NK-92 (cell line): ENCODE data around the gene TTC7B.
"Not testable (repeated sequence)": the region's sequence is repeated elsewhere in the genome, so short reads cannot be mapped to it uniquely, and the experiment has no call there.

Experiments used
- DNase-seq: peaks from one replicate; lab custom pipeline; 2025; ENCODE audit not compliant: unreplicated experiment; lab: John Stamatoyannopoulos, UW

Gene TTC7B, protein sequence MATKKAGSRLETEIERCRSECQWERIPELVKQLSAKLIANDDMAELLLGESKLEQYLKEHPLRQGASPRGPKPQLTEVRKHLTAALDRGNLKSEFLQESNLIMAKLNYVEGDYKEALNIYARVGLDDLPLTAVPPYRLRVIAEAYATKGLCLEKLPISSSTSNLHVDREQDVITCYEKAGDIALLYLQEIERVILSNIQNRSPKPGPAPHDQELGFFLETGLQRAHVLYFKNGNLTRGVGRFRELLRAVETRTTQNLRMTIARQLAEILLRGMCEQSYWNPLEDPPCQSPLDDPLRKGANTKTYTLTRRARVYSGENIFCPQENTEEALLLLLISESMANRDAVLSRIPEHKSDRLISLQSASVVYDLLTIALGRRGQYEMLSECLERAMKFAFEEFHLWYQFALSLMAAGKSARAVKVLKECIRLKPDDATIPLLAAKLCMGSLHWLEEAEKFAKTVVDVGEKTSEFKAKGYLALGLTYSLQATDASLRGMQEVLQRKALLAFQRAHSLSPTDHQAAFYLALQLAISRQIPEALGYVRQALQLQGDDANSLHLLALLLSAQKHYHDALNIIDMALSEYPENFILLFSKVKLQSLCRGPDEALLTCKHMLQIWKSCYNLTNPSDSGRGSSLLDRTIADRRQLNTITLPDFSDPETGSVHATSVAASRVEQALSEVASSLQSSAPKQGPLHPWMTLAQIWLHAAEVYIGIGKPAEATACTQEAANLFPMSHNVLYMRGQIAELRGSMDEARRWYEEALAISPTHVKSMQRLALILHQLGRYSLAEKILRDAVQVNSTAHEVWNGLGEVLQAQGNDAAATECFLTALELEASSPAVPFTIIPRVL

DNA sequence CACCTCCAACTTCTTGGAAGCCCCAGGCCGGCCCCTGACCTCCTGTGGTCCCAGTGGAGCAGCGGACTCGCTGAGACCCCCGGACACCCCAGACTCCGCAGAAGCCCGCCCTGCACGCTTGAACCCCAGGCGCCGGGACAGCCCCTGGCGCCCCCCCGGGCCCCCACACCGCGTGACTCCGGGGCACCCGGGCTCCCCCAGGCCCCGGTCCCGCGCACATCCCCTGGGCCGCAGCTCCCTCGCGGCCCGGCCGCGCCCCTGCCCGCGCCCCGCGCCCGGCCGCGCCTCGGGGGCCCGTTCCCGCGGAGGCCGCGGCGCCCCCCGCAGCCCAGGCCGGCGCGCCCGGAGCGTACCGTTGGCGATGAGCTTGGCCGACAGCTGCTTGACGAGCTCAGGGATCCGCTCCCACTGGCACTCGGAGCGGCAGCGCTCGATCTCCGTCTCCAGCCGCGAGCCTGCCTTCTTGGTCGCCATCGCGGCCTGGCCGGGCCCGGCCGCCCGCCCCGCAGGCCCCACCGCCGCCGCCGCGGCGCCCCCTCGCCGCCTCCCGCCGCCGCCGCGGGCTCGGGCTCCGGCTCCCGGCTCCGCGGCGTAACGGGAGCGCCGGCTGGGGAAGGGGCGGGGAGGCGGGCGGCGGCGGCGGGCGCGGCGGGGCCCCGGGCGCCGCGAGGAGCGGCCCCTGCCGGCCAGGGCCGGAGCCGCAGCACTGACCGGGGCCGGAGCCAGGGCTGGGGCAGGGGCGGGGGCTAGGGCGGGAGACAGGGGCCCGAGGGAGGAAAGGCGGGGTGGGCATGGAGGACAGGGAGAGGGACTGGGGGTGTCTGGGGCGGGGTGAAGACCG is at the start of gene TTC7B:
Gene TTC7B (minus strand): TSS at position 609 of the 841 bp plus-strand sequence. CDS start 135 bp downstream, at position 474.
- no peak for DNase-seq

- DNase-seq: no peak
These were observed 48.5 kb upstream of the TTC7B start for GRCh38 chr14:90864741-90865140.

GRCh38 chr14:90858511-90858910 is 42.3 kb upstream of the TTC7B start:
- no peak for DNase-seq

DNA sequence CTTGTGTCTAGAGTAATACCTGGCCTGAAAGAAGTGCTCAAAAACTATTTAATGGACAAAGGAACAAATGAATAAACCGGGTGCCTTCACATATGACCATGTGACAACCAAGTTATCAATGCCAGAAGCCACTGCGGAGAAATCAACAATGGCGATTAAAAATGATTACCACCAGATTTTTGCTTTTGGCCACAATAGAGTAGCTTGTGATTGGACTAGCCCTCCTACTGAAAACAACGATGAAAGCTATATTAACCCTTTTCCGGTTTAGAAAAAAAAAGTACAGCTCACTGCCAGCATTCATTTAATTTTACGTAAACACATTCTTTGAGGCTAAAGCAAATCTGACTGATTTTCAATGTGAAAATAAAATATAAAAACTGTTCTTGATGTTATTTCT is 41.6 kb upstream of the TTC7B start:
- no peak for DNase-seq

- not testable (repeated sequence) for DNase-seq
These were observed 39.9 kb upstream of the TTC7B start for GRCh38 chr14:90856115-90856514.

- DNase-seq: no peak
These were observed 36.9 kb upstream of the TTC7B start for GRCh38 chr14:90853116-90853515.

DNA sequence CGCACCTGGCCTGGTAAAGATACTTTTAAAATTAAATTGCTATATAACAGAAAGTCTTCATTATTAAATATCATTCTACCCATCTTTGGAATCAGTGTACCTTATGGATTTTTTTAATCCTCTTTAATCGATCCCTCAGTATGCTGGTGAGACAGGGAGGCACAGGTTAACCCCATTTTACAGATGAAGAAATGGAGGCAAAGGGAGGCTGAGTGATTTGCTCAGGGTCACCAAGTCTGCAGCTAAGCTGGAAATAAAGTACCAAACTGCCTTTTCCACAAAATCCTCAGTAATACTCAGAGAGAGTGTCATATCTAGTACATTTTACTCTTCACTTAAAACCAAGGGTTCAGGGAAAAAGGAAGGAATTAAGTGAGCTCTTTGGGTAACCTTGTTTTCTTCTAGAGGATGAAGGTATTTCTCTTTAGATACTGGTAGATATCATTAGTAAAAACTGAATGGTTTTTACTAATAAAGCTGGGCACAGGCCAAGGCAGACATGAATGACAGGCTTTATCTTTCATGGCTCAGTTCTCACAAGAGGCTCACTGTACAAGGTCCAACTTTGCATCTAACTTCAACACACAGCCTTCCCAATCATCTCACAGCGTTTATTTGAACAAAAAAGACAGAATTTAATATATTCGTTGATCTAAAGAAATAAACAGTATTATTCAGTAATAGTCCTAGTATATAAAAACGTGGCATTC is 35.3 kb upstream of the TTC7B start:
- no peak for DNase-seq

DNA sequence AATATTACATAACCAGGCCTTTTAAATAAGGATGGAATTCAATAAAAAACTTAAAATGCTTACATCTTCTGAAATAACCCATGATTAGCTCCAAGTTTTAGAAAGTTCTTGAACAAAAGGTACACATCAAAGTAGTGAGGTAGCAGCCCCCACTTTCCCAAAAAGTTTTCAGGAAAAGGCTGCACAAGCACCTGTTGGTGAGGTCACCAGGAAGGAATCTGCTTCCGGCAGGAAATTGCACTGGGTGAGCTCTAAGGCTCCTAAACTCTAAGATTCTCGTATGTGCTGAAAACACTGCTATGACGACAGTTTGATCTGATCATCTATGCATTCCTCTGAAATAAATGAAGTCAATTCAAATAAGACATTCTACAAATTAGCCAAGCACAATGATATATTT is 34.3 kb upstream of the TTC7B start:
- no peak for DNase-seq

- no peak for DNase-seq
These were observed 33.7 kb upstream of the TTC7B start for GRCh38 chr14:90849787-90850444.

DNA sequence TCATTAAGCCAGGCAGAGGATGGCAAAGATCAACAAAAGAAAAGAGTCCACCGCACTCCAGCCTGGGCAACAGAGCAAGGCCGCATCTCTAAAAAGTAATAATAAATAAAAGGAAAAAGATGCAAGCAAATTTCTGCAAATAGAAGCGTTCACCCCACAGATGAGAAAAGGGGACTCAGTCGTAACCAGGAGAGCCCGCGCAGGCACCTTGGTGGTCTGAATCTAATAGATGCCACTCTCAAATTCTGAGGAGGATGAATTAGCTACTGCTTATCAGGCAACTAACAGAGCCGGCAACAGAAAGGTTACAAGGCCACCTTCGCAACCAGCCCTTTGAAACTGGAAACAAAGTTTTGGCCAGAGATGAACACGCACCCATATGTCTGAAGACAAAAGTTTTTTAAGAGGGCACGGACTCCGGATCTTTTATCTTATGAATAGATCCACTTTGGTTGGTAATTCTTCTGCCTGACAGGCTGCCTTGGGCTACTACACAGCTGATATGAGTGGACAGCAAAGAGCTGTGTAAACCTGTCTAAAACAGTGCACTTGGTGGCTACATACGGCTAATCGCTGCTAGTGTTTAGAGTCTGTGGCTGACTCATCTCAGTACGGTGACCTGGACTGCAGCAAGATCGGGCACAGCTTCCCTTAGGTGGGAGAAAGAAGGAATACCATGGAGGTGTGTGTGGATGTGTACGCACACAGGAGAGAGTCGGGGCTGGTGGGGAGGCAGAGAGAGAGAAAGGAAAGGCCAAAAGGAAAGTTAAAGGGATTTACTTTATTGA is 32.9 kb upstream of the TTC7B start:
- no peak for DNase-seq

DNA sequence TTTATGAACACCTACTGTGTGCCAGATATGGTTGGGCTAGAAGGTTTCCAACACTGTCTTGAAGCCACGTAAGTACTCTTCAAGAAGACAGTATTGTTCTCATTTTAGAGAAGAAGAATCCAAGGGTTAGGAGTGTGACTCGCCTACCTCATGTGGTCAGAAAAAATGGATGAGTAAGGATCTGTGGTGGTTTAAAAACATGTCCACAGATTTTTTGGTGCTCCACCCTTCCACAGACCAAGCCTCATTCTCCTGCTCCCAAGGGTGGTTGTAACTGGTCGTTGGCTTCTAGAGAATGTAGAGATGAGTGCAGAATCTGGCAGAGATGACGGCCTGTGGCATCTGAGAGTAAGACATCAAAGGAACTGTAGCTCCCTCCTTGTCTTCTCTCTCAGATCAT is 30.3 kb upstream of the TTC7B start:
- DNase-seq: no peak

GRCh38 chr14:90844321-90844720 is 28.1 kb upstream of the TTC7B start:
- DNase-seq: no peak

DNA sequence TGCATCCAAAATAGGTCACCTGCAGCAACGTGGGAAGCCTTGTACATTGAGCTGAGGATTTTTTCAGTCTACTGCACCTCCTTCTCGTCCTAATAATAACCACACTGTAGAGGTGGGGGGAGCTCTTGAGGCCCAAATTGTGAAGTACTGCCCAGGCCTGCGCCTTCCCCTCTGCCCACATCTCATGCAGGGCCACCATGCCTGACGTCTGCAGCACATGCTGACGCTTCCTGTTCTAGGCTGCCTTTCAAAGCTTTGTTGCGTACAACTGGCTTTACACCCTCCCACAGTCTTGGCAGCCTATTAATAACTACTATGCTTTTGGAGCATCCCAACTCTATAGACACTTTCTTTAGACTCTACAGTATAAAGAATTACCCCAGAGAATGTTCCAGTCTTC is 26.5 kb upstream of the TTC7B start:
- no peak for DNase-seq

- DNase-seq: not testable (repeated sequence)
These were observed 24.4 kb upstream of the TTC7B start for GRCh38 chr14:90840667-90841066.

GRCh38 chr14:90839889-90840266 is 23.6 kb upstream of the TTC7B start:
- DNase-seq: no peak

- DNase-seq: no peak
These were observed 23.0 kb upstream of the TTC7B start for GRCh38 chr14:90839024-90839888.

DNA sequence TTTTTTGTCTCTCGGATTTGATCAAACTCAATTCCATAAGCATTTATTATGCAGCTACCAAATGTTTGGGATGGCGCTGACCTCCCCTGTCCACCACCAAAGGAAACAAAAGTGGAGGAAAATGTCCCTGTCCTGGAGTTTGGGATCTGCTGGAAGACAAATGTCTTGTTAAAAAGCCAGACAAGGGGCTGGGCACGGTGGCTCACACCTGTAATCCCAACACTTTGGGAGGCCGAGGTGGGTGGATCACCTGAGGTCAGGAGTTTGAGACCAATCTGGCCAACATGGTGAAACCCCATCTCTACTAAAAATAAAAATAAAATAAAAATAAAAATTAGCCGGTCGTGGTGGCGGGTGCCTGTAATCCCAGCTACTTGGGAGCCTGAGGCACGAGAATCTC is 22.3 kb upstream of the TTC7B start:
- DNase-seq: not testable (repeated sequence)

- DNase-seq: no peak
These were observed 21.1 kb upstream of the TTC7B start for GRCh38 chr14:90837355-90837754.
